GM18909 (cell line): ENCODE measurements around the gene COL5A1.

ENCODE experiments used
- ATAC-seq: cut with Tn5 transposase; IDR thresholded peaks from one replicate; pipeline ENCODE4 v1.9.1; 2021; ENCODE audit warnings: mild to moderate bottlenecking; ENCODE audit not compliant: unreplicated experiment, poor library complexity

Gene COL5A1

GRCh38 chr9:134802216-134802795 lies 160.7 kb downstream of the COL5A1 start:
- ATAC-seq, result no peak

- no peak for ATAC-seq
Observed at GRCh38 chr9:134804871-134805270, 163.3 kb downstream of the COL5A1 start.

- ATAC-seq, result no peak
Observed at GRCh38 chr9:134807716-134808446, 166.3 kb downstream of the COL5A1 start.

GRCh38 chr9:134808447-134808792 lies 166.8 kb downstream of the COL5A1 start:
- ATAC-seq, result no peak

GRCh38 chr9:134809292-134809691 lies 167.7 kb downstream of the COL5A1 start:
- no peak for ATAC-seq

- ATAC-seq, result no peak
Observed at GRCh38 chr9:134809826-134810225, 168.2 kb downstream of the COL5A1 start.

- no peak for ATAC-seq
Observed at GRCh38 chr9:134811079-134811672, 169.6 kb downstream of the COL5A1 start.

- ATAC-seq, result no peak
Observed at GRCh38 chr9:134811673-134812342, 170.2 kb downstream of the COL5A1 start.

- no peak for ATAC-seq
Observed at GRCh38 chr9:134812343-134812673, 170.7 kb downstream of the COL5A1 start.

GRCh38 chr9:134813841-134814240 lies 172.2 kb downstream of the COL5A1 start:
- ATAC-seq, result no peak

GRCh38 chr9:134814598-134815215 lies 173.1 kb downstream of the COL5A1 start:
- ATAC-seq, result no peak

GRCh38 chr9:134815435-134816214 lies 174.0 kb downstream of the COL5A1 start:
- no peak for ATAC-seq

GRCh38 chr9:134816264-134816663 lies 174.7 kb downstream of the COL5A1 start:
- ATAC-seq, result no peak

- ATAC-seq, result no peak
Observed at GRCh38 chr9:134818000-134818568, 176.5 kb downstream of the COL5A1 start.

GRCh38 chr9:134818591-134818990 lies 177.0 kb downstream of the COL5A1 start:
- no peak for ATAC-seq

- ATAC-seq, result no peak
Observed at GRCh38 chr9:134820901-134821300, 179.3 kb downstream of the COL5A1 start.

GRCh38 chr9:134822541-134822940 lies 180.9 kb downstream of the COL5A1 start:
- ATAC-seq, result no peak

GRCh38 chr9:134823623-134824022 lies 182.0 kb downstream of the COL5A1 start:
- ATAC-seq, result no peak

- ATAC-seq, result no peak
Observed at GRCh38 chr9:134824583-134824982, 183.0 kb downstream of the COL5A1 start.

GRCh38 chr9:134825025-134825424 lies 183.4 kb downstream of the COL5A1 start:
- no peak for ATAC-seq
